ENCODE data around the gene PKD1L1.

- TF ChIP-seq TAF1 (IDR thresholded peaks at IDR 0.05; ENCODE audit: borderline replicate concordance, low read depth, low read length) (no peak), POLR2A (IDR thresholded peaks at IDR 0.05; ENCODE audit: low read depth, low read length) (no peak), POLR2AphosphoS5 (IDR thresholded peaks at IDR 0.05; ENCODE audit: low read depth, low read length) (no peak)
Measured at GRCh38 chr7:47943676-47944474, 4.4 kb downstream of the PKD1L1 start.
